HG03442 (cell line): ENCODE data around the gene DRG1.
"Not testable (repeated sequence)": the region's sequence is repeated elsewhere in the genome, so short reads cannot be mapped to it uniquely, and the experiment has no call there.

ENCODE experiments used
- ATAC-seq: cut with Tn5 transposase; IDR thresholded peaks from one replicate; pipeline ENCODE4 v1.9.1; 2021; ENCODE audit warnings: mild to moderate bottlenecking, moderate library complexity; ENCODE audit not compliant: unreplicated experiment

The DRG1 gene

GRCh38 chr22:31399211-31400022 lies at the start of gene DRG1:
DRG1 (plus strand) TSS chr22:31399604; CDS start chr22:31399684, 80 bp downstream.
- ATAC-seq, result peak; percentile 93

GRCh38 chr22:31349960-31350359 lies 49.4 kb upstream of the DRG1 start:
- ATAC-seq, result no peak

- ATAC-seq, result no peak
Observed at GRCh38 chr22:31350410-31350863, 49.0 kb upstream of the DRG1 start.

- ATAC-seq, result no peak
Observed at GRCh38 chr22:31354515-31354914, 44.9 kb upstream of the DRG1 start.

GRCh38 chr22:31360029-31360428 lies 39.4 kb upstream of the DRG1 start:
- no peak for ATAC-seq

GRCh38 chr22:31361743-31362142 lies 37.7 kb upstream of the DRG1 start:
- ATAC-seq, result no peak

- no peak for ATAC-seq
Observed at GRCh38 chr22:31363885-31364465, 35.4 kb upstream of the DRG1 start.

- no peak for ATAC-seq
Observed at GRCh38 chr22:31367426-31367825, 32.0 kb upstream of the DRG1 start.

- no peak for ATAC-seq
Observed at GRCh38 chr22:31377612-31378011, 21.8 kb upstream of the DRG1 start.

- no peak for ATAC-seq
Observed at GRCh38 chr22:31378123-31378522, 21.3 kb upstream of the DRG1 start.

GRCh38 chr22:31378651-31379050 lies 20.8 kb upstream of the DRG1 start:
- ATAC-seq, result not testable (repeated sequence)

- ATAC-seq, result no peak
Observed at GRCh38 chr22:31393893-31394292, 5.5 kb upstream of the DRG1 start.

GRCh38 chr22:31394326-31394725 lies 5.1 kb upstream of the DRG1 start:
- ATAC-seq, result no peak

GRCh38 chr22:31398231-31398630 lies 1.2 kb upstream of the DRG1 start:
- no peak for ATAC-seq

GRCh38 chr22:31400023-31400397 lies 606 bp downstream of the DRG1 start:
- ATAC-seq, result no peak

GRCh38 chr22:31402350-31402749 lies 2.9 kb downstream of the DRG1 start:
- not testable (repeated sequence) for ATAC-seq

- ATAC-seq, result no peak
Observed at GRCh38 chr22:31425331-31426050, 26.1 kb downstream of the DRG1 start.

GRCh38 chr22:31431950-31432349 lies 32.5 kb downstream of the DRG1 start:
- no peak for ATAC-seq

- no peak for ATAC-seq
Observed at GRCh38 chr22:31436132-31436531, 36.7 kb downstream of the DRG1 start.

GRCh38 chr22:31439808-31440207 lies 40.4 kb downstream of the DRG1 start:
- ATAC-seq, result no peak

GRCh38 chr22:31440681-31441080 lies 41.3 kb downstream of the DRG1 start:
- ATAC-seq, result no peak

GRCh38 chr22:31441652-31442051 lies 42.2 kb downstream of the DRG1 start:
- no peak for ATAC-seq
